ENCODE results near the gene ADAP1.
"Not testable (repeated sequence)": the region's sequence is repeated elsewhere in the genome, so short reads cannot be mapped to it uniquely, and the experiment has no call there.

ADAP1 gene

DNA sequence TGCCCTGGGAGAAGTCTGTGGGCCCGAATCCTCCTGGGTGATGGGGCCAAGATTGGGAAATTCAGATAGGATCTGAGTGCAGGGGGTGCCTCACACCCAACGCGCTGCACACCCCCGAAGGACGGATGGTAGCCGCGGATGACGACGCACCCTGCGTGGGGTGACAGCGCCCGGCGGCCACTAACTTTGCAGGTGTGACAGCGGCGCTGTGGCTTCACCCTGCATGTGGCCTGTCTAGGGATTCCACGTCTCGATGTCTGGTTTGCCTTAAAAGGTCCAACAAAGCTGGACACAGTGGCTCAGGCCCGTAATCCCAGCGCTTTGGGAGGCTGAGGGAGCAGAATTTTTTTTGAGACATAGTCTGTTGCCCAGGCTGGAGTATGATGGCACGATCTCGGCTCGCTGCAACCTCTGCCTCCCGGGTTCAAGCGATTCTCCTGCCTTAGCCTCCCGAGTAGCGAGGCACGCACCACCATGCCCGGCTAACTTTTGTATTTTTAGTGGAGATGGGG lies 18.6 kb downstream of the ADAP1 start:
- no peak for FAIRE-seq

DNA sequence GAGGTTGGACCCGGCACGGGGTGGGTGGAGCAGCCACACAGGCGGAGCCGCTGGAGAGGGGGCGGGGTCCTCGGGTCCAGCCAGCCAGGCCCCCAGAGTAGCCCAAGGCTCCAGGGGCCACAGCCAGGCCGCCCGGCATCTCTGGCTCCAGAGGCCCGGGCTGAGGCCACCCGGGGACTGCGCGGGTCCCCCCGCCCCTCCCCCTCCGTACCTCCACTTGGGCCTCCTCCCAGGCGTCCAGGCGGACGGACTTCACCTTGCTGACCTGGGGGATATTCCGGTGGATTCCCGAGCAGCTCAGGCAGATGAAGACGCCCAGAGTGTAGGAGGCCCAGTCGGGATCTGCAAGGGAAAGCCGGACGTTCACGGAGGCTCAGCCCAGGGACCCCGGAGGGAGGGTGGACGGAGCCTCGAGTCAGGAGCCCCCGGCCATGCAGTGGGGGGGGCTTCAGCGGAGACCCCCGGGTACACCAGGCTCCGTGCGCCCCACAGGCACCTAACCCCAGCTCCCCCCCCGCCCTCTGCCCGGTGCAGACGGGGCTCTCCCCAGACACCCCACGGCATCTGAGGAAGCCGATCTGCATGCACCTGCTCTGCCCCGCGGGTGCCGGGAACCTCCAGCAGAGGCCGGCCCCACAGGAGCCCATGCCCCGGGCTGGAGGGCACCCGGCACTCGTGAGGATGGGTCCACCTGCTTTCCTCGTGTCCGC lies 19.2 kb downstream of the ADAP1 start:
- FAIRE-seq = no peak

DNA sequence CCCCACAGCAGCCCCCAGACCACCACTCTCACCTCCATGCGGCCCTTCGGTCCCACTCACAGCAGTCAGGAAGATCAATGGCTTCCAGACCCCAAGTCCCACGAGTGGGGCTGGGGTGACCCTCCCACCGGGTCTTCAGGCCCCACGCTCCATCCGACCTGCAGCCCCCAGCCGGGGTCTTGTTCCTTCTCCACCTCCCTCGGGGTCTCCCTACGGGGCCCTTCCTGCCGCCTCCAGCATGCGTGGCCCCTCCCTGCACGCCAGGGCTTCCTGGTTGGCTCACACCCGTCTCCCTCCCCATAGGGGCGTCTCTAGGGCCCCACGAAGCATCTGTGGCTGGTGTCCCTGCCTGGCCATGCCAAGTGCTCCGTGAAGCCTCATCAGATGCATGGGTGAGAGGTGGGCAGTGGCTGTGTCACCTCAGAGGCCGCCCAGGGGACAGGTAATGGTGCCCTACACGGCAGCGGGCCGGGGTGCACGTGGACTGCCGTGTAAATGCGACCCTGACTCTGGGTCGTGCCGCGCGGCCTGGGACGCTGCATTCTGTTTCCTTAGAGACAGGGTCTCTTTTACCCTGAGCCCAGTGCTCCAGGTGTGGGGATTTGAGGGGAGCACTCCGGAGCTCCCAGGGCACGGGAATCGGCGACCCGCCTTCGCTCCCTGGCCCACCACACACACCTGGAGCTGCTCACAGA lies 19.9 kb downstream of the ADAP1 start:
- no peak for FAIRE-seq

DNA sequence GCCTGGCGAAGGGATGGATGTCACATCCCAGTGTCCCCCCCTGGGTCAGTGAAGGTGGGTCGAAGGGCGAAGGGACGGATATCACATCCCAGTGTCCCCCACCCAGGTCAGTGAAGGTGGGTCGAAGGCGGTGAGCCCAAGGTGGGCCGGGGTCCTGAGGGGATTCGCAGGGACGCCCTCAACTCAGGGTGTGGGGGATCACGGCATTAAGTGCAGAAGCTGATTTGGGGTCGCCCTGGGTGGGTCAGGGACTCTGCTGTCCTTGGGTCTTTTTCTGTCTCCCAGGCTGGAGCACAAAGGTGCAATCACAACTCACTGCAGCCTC lies 21.9 kb downstream of the ADAP1 start:
- no peak for FAIRE-seq

DNA sequence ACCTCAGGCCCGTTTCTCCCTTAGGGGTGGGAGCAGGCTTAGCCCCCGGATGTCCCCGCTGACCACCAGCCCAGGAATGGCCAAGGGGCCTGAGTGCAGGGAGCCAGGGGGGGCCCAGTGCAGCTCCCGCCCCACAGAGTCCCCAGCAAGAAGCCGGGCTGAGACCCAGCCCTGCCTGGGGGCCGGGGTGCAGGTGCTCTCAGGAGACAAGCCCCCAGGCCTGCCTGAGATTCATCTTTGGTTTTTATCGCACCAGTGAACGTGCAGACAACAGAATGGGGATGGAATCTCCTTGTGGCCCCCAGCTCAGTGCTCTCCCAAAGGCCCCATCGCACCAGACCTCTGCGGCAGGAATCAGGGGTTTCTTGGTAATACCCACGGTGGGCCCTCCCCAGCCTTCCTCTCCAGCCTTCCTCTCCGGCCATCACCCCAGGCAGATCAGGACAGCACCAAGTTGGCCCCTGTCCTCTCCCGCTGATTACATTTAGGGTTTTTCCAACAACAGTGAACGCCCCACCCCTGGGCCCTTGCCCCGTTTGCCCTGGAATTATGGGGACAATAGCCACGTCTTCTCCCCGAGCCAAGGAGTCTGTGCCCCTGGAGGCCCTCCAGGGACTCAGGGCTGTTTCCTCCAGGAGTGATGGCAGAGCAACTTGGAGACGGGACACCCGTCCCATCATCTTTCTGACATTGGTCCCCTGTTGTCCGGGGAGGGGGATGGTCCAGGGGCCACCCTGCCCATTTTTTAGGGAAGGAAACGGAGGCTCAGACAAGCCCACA lies 22.4 kb downstream of the ADAP1 start:
- no peak for FAIRE-seq

DNA sequence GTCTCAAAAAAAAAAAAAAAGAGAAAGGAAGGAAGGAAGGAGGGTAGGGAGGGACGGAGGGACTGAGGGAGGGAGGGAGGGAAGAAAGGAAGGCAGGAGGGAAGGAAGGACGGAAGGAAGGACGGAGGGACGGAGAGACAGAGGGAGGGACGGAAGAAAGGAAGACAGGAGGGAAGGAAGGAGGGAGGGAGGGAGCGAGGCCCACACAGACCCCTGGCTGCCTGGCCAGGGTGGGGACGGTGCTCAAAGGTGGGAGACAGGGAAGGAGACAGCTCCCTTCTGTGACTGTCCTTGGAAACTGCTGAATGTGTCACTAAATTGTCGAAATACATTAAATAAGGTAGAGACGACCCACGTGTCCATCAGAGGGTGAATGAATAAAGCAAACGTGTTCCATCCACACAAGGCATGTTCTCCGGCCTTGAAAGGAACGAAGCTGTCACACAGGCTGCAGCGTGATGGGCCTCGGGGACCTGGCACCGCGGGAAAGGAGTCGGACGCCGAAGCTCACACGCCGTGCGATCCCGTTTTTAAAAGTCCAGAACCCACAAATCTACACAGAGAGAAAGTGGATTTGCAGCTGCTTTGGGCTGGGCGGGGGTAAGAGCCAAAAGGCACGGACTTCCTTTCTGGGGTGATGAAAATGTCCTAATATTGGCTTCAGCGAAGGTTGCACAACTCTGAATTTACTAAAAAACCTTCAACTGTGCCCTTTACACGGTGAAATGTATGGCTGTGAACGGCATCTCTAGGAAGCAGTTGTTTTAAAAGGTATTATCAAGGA lies 23.3 kb downstream of the ADAP1 start:
- no peak for FAIRE-seq

DNA sequence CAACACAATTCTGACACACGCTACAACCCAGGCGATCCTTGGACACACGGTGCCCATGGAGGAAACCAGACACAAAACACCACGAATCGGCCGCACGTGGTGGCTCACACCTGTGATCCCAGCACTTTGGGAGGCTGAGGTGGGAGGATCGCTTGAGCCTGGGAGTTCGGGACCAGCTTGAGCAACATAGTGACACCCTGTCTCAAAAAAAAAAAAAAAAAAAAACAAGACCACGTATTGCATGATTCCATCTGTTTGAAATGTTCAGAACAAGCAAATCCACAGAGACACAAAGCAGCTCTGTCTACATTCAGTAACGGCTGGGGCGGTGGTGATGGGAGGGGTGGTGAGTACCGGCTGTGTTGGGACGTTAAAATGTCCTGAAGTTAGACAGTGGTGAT lies 25.2 kb downstream of the ADAP1 start:
- FAIRE-seq = no peak

DNA sequence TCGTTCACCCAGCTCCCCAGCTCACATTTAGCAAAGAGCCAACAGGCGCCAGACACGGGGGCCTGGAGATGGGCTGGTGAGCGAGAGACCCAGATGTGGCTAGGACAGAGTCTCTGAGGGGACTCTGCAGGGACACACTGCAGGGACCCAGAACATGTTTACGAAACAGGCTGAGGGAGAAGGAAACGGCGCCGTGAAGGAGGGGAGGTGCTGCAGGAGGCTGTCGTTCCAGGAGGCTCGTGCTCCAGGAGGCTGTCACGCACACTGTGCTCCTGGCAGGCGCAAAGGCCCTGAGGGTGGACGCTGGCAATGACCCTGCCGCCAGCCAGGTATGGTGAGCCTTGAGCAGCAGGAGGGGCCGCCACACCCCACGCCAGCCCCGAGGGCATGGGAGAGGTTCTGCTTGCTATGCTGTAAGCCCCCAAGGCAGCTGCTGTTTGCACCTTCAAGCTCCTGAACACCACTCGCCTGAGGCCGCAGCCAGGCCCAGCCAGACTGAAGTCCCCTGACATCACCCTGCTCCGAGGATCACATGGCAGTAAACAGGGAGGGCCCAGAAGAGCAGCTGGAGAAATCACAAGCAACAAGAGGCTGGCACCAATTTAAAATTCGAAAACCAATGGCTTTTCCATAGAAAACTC lies 27.3 kb downstream of the ADAP1 start:
- FAIRE-seq = no peak

DNA sequence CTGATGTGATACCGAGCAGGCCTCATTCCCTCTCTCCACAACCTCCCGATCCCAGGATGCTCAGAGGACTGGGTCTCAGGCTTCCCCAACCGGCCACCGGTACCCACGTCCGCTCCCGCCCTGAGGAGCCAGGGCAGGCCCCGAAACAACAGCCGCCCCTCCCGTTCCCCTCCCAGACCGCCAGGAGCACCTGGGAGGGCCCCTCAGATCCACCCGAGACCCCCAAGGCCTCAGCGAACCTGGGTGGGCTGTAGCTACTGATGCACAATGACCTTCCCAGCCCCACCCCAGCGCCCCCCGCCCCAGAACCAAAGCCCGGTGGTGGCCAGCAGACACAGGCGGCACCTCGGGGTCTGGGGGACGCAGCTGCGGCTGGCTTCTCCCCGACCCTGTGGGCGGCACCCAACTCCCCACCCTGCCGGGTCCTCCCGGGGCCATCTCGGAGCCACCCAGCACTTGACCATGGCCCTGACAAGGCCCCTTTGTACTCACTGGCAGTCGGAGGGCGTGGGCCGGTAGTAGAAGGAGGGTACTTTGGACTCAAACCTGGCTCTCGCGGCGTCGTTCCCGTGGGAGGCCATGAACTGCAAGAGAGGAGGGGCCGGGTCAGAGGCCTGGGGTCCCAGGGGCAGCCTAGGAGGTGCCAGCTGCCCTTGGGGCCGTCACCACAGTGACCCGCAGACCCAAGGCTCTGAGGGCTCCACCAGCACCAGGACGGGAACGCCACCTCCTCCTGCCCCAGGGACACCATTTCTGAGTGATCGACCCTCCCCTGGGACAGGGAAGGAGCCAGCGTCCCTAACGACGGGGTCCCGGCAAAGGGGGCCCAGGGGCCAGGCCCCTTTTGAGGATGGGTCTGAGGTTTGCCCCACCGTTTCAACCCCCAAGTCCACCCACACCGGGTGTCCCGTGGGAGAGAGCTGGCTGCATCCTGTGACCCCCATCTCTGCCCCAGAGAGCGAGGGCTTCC lies 28.1 kb downstream of the ADAP1 start:
- FAIRE-seq = no peak

DNA sequence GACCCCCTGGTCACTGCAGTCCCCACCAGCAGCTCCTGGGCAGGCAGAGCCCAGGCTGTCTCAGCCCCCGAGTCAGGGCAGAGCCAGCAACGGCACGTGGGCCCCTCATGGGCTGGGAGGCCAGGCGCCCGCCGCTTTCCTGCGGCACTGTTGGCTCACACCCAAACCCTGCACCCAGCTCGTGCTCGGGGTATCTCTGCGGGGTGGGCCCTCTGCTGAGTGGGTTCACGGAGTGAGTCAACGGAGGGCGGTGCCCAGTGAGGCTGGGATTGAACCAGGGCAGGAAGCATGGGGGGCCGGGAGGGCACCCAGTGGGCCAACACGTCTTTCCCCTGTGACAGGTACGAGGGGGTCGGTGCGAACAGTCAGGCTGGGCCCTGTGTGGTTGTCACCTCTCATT lies 28.9 kb downstream of the ADAP1 start:
- no peak for FAIRE-seq

DNA sequence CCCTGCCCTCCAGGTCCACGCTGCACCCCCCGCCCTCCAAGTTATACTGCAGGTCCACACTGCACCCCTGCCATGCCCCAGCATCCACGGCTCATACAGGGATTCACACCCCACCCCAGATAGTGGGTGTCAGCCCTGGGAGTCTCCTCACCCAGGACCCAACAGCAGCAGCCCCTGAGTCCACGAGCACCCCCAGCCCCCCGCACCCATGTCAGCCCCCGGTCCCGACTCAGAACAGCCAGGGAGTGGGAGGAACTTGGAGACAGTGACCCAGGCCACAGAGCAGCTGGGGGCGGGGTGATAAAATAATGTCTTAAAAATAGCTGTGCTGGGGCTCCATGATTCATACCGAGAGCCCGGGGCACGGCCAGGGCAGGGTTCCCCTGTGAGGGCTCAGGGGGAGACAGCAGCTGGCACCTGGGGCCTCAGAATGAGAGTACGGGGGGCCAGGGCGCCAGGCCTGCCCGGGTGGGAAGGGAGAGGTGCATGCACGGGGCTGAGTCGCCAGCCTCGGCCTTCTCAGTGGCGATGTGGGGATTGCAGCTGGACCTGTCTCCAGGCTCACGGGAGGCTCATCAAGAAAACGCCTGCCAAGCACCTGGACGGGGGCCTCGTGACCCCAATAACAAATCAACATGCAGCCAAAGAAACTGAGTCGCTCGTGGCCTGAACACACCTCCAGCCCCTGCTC lies 29.8 kb downstream of the ADAP1 start:
- FAIRE-seq = no peak

DNA sequence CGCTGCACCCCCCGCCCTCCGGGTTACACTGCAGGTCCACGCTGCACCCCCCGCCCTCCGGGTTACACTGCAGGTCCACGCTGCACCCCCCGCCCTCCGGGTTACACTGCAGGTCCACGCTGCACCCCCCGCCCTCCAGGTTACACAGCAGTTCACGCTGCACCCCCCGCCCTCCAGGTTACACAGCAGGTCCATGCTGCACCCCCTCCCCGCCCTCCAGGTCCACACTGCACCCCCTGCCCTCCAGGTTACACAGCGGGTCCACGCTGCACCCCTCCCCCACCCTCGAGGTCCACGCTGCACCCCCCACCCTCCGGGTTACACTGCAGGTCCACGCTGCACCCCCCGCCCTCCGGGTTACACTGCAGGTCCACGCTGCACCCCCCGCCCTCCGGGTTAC lies 30.4 kb downstream of the ADAP1 start:
- FAIRE-seq = not testable (repeated sequence)

DNA sequence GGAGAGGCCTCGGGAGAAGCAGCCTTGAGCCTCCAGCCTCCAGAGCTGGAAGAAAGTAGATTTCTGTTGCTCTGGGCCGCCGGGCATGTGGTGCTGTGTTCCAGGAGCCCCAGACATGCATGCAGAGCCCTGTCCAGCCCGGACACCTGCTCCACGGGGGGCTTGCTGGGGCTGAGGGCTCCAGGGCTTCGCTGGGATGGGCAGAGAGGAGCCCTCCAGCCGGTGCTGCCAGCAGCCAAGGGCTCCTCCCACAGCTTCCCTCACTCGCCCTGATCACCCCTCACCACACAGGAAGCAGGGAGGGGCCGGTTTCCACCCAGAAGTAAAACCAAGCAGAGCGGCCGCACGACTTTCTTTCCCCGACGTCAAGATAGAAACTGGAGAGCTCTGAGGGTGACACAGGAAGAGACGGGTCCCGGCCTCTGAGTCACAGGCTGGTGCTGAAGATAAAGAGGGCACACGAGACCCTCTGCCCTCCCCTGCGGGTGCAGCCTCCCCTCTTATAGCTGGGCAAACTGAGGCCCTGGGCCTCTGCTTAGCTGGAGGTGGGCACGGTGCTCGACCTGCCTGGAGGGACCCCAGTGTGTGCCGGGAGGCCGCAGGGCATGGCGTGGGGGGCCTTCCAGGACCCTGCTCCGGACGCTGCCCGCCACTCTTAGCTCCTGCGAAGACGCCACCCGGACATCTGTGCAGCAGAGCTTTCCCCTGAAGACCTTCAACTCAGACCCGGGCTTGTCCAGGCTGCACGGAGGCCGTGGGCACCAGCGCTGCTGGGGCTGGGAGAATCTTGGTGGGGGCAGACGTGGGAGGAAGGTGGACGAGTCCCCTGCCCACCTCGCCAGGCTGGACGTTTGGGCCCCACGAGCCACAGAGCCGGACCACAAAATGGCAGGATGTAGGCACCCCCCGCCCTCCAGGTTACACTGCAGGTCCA lies 31.1 kb downstream of the ADAP1 start:
- FAIRE-seq = no peak

DNA sequence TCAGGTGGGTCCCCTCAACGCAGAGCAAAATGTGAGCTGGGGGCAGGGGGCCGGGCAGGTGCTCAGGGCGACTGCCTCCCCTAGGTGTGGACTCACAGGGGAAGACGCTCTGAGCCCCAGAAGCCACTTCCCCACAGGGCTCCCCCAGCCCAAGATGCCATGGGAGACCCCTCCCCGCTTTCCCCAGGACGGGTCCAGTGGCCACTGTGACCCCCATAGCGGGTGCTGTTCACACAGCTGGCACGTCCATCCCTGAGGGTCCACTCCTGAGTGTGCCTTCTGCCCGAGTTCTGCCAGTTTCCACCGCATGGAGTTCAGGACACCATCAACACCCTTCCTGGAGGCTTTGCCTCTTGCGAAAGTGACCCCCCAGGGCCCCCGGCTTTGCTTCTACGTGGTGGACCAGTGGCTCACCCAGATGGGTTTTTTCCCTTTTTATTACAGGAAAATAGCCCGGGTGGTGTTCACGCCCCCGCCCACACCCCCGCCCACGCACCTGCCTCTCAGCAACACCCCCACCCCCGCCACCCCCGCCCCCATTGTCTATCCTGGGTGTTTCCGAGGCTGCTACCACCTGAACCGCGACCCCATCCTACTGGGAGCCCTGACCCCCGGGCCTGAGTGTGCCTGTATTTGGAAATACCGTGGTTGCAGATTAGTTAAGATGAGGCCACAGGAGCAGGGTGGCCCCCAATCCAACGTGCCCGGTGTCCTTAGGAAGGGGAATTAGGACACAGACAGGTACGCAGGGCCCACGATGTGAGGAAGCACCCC lies 32.0 kb downstream of the ADAP1 start:
- no peak for FAIRE-seq

DNA sequence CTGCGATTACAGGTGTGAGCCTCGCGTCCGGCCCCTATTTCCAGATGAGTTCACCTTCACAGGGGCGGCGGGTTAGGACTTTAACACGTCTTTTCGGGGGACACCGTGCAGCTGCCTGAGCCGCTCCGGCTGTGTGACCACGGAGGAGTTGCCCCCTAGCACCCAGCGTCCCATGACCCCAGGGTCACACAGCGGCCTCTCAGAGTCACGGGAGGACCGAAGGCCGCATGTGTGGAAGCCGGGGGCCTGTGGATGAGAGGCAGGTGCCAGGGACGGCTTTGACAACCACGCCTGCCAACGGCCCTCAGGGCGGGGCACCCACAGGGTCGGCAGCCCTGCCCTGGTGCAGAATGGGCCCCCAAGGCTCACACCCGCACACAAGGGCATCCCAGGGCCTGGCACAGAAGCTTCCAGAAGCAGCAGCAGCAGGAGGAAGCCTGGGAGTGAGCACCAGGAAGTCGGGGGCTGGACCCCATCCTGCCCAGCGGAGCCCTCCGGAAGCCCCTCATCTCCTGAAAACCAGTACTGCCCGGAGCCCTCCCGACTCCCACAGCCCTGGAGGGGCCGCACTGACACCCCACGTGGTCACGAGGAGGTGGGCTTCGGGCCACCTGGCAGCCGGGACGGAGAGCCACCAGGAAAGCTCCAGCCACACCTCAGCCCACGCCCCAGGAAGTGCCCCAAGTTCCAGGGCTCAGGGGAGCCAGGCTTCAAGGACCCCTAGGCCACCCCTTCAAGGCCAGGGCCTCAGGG lies 32.7 kb downstream of the ADAP1 start:
- no peak for FAIRE-seq

DNA sequence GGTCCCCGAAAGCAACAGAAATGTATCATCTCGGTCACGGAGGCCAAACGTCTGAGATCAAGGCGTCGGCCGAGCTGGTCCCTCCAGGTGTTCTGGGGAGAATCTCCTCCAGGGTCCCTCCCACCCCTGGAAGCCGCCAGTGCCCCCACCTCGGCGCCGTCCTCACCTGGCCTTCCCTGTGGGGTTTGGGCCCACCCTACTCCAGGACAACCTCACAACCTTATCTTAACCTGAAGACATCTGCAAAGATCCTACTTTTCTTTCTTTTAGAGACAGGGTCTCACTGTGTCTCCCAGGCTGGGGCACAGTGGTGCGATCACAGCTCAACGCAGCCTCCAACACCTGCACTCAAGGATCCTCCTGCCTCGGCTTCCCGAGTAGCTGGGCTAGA lies 33.4 kb downstream of the ADAP1 start:
- FAIRE-seq = no peak

DNA sequence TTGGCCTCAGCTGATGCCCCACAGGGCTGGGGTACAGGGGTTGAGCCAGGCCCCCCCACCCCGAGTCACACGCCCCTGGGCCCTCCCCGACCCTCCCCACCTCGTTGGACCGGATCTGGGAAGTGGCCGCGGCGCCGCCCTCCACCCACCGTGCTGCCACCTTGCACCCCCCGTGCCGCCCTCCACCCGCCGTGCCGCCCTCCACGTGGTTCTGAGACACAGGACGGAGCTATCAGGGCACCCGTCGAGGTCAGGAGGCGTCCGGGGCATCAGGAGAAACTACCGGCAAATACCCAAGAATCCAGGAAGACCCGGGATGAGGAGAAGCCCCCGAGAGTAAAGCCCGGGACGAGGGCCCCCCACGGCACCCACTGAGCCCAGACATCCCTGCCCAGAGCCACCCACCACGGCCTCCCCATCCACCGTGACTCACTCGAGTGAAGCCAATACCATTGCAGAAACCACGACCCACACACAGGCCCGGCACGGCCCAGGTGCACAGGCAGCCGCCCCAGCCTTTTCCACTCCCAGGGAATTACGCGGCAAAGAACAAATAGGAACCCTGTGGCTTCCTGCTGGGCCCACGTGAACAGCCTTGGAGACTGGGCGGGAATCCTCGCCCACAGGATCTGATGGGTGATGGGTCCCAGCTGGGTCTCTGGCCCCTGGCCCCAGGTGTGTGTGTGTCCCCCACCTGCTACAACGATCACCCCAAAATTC lies 34.0 kb downstream of the ADAP1 start:
- FAIRE-seq = no peak
